Transverse colon (tissue), 4 donors: Measurements from ENCODE around the gene FAM43B.

Source experiments
- CTCF ChIP-seq, 5 experiments: fragments of 200-600 bp in 3 of 5; fragments of 450-650 bp in 2 of 5; sonication (generic) in 3 of 5; IDR thresholded peaks; 1 replicate in 2 of 5; 2 replicates in 3 of 5; pipeline ENCODE4 v1.5.1; 2016 to 2017; ENCODE audit warnings: antibody characterized with exemption in 5 of 5, inconsistent platforms in 3 of 5, mild to moderate bottlenecking in 2 of 5, moderate library complexity in 1 of 5
- EP300 ChIP-seq: sonication (generic); formaldehyde crosslinking; IDR thresholded peaks from one replicate; pipeline ENCODE4 v1.6.1; 2017; ENCODE audit warnings: antibody characterized with exemption, low read depth
- POLR2A ChIP-seq: fragments of 450-650 bp; IDR thresholded peaks from one replicate; pipeline ENCODE4 v1.6.1; 2016; ENCODE audit warnings: antibody characterized with exemption, mild to moderate bottlenecking, moderate library complexity
- POLR2AphosphoS5 ChIP-seq, 3 donors: sonication (generic); formaldehyde crosslinking; IDR thresholded peaks; one replicate each; pipeline ENCODE4 v1.6.1; 2016; ENCODE audit warnings: antibody characterized with exemption in 3 of 3

- TF ChIP-seq CTCF (IDR thresholded peaks at IDR 0.05), result no peak
- no peak for TF ChIP-seq POLR2A
- TF ChIP-seq POLR2AphosphoS5 (IDR thresholded peaks at IDR 0.05), result no peak
- TF ChIP-seq EP300, result no peak
These were observed 12.9 kb downstream of the FAM43B start for GRCh38 chr1:20565234-20565633.
